ENCODE data around the gene CDH24.

The CDH24 gene

GRCh38 chr14:23056956-23057756 lies at the start of gene CDH24:
Gene CDH24 (minus strand): TSS chr14:23057520. CDS start chr14:23055733, 1,787 bp downstream.
- no peak for DNase-seq

- DNase-seq, result no peak
Observed at GRCh38 chr14:23106747-23107045, 49.4 kb upstream of the CDH24 start.

GRCh38 chr14:23105348-23105824 lies 48.1 kb upstream of the CDH24 start:
- DNase-seq, result no peak

GRCh38 chr14:23104591-23105347 lies 47.4 kb upstream of the CDH24 start, which contains the start of gene CIROP:
Gene CIROP (minus strand): TSS chr14:23104989. CDS start chr14:23104920, 69 bp downstream.
- DNase-seq, result no peak

GRCh38 chr14:23104070-23104590 lies 46.8 kb upstream of the CDH24 start:
- DNase-seq, result no peak

- DNase-seq, result no peak
Observed at GRCh38 chr14:23103581-23103980, 46.3 kb upstream of the CDH24 start.

GRCh38 chr14:23102801-23103200 lies 45.5 kb upstream of the CDH24 start:
- DNase-seq, result no peak

GRCh38 chr14:23101986-23102625 lies 44.8 kb upstream of the CDH24 start:
- no peak for DNase-seq

- no peak for DNase-seq
Observed at GRCh38 chr14:23101213-23101970, 44.1 kb upstream of the CDH24 start.

- DNase-seq, result no peak
Observed at GRCh38 chr14:23099212-23099861, 42.0 kb upstream of the CDH24 start.

- no peak for DNase-seq
Observed at GRCh38 chr14:23097786-23098185, 40.5 kb upstream of the CDH24 start.

GRCh38 chr14:23095196-23096108 lies 38.1 kb upstream of the CDH24 start, which contains the start of gene C14orf119:
Gene C14orf119 (plus strand): TSS chr14:23095505. CDS start chr14:23097659, 2,154 bp downstream.
- DNase-seq, result no peak

GRCh38 chr14:23094666-23095195 lies 37.4 kb upstream of the CDH24 start, which contains the start of gene ACIN1:
Gene ACIN1 (minus strand): TSS chr14:23095136. CDS start chr14:23095112, 24 bp downstream.
- no peak for DNase-seq

- DNase-seq, result no peak
Observed at GRCh38 chr14:23093991-23094665, 36.8 kb upstream of the CDH24 start.

GRCh38 chr14:23093526-23093925 lies 36.2 kb upstream of the CDH24 start:
- no peak for DNase-seq

GRCh38 chr14:23093104-23093503 lies 35.8 kb upstream of the CDH24 start:
- no peak for DNase-seq

- DNase-seq, result no peak
Observed at GRCh38 chr14:23091294-23092225, 34.2 kb upstream of the CDH24 start.

- DNase-seq, result no peak
Observed at GRCh38 chr14:23090254-23090636, 32.9 kb upstream of the CDH24 start.

Measured in SIG-M5 (cell line).